SU-DHL-6 (cell line): Measurements from ENCODE around the gene WWC1.

Experiments
- H2AFZ ChIP-seq: fragments of 200-600 bp; sonication (generic); 2 replicates; pipeline ENCODE4 v1.6.1; 2014; ENCODE audit warnings: low read depth, mild to moderate bottlenecking, moderate library complexity, mixed read lengths, antibody characterized with exemption, low read length; ENCODE audit not compliant: severe bottlenecking
- H3F3A ChIP-seq: fragments of 200-600 bp; shearing (Covaris generic); 2 replicates; pipeline ENCODE4 v1.6.0; 2016; ENCODE audit warnings: antibody characterized with exemption, mild to moderate bottlenecking; ENCODE audit not compliant: insufficient read depth
- H3K27ac ChIP-seq: fragments of 200-600 bp; sonication (generic); 2 replicates; pipeline ENCODE4 v1.5.1; 2016; ENCODE audit warnings: low read depth, mild to moderate bottlenecking, low read length, moderate library complexity, mixed read lengths
- H3K27me3 ChIP-seq: fragments of 200-600 bp; sonication (generic), shearing (Covaris generic); 2 replicates; pipeline ENCODE4 v1.6.0; 2014; ENCODE audit warnings: mild to moderate bottlenecking, low read length
- H3K36me3 ChIP-seq: fragments of 200-600 bp; sonication (generic); 2 replicates; pipeline ENCODE4 v1.6.1; 2014; ENCODE audit warnings: mild to moderate bottlenecking, low read length, mixed read lengths
- H3K4me2 ChIP-seq: fragments of 300-600, 200-600 bp; shearing (Covaris generic), sonication (generic); 2 replicates; pipeline ENCODE4 v1.6.0; 2014; ENCODE audit warnings: low read length, low read depth, mild to moderate bottlenecking; ENCODE audit not compliant: poor library complexity, severe bottlenecking
- H3K4me3 ChIP-seq: fragments of 200-600 bp; sonication (generic); 2 replicates; pipeline ENCODE4 v1.5.1; 2014; ENCODE audit warnings: antibody characterized with exemption, low read length, mild to moderate bottlenecking, mixed read lengths; ENCODE audit not compliant: insufficient read depth, poor library complexity, severe bottlenecking
- H3K79me2 ChIP-seq: fragments of 200-600 bp; sonication (generic); 2 replicates; pipeline ENCODE4 v1.6.1; 2014; ENCODE audit warnings: mild to moderate bottlenecking, low read length, moderate library complexity; ENCODE audit not compliant: insufficient read depth
- H3K9ac ChIP-seq: fragments of 200-600 bp; sonication (generic); 2 replicates; pipeline ENCODE4 v1.7.0; 2014; ENCODE audit warnings: mild to moderate bottlenecking, low read length
- H3K9me2 ChIP-seq: fragments of 200-600 bp; sonication (generic); replicated peaks from 2 replicates; pipeline ENCODE4 v1.6.1; 2014; ENCODE audit warnings: low read length; ENCODE audit not compliant: insufficient read depth
- H3K9me3 ChIP-seq: fragments of 200-600 bp; sonication (generic); 2 replicates; pipeline ENCODE4 v1.6.1; 2014; ENCODE audit warnings: low read length, mixed read lengths; ENCODE audit not compliant: insufficient read depth
- H4K20me1 ChIP-seq: fragments of 200-600 bp; sonication (generic); 2 replicates; pipeline ENCODE4 v1.6.1; 2014; ENCODE audit warnings: low read depth, mild to moderate bottlenecking, antibody characterized with exemption, low read length, moderate library complexity, mixed read lengths
- EZH2phosphoT487 ChIP-seq: fragments of 200-600 bp; sonication (generic), shearing (Covaris generic); conservative IDR thresholded peaks from 2 replicates; pipeline ENCODE4 v1.6.1; 2018; ENCODE audit warnings: mild to moderate bottlenecking, antibody characterized with exemption, low read length, moderate library complexity, mixed read lengths
- TF ChIP-seq, protein P1 (sequence below): fragments of 200-600 bp; sonication (generic); IDR thresholded peaks from one replicate; pipeline ENCODE4 v1.5.1; 2017; ENCODE audit warnings: antibody characterized with exemption, mild to moderate bottlenecking, low read length, moderate library complexity; ENCODE audit not compliant: insufficient read depth, poor library complexity, severe bottlenecking

The WWC1 gene

DNA sequence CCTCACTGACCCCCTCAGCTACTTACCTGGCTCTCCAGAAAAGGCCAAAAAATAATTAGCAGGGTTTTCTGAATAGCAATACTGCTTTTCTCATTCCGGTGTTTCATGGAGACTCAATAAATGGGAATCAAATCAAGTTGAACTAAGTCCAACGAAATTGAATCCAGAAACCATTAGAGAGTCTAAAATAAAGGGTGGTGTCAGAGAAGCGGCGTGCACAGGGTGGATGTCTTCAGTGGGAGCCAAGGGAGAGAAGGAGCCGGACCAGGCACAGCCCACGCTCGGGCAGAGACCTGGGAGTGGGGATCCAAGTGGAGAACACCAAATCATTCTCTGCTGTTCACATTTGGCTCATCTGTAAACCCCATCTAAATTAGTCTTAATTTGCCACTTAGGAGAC lies 40.2 kb upstream of the WWC1 start:
- H3K4me3 ChIP-seq = no peak overlapping the region
- H3K9ac ChIP-seq = no peak overlapping the region
- H3K9me2 ChIP-seq = no peaks in the 10 kb centered on the region
- no peaks in the 10 kb centered on the region for H3F3A ChIP-seq
- H3K79me2 ChIP-seq = no peaks in the 10 kb centered on the region
- H3K27ac ChIP-seq = no peak overlapping the region
- TF ChIP-seq EZH2phosphoT487 = no peak
- H3K36me3 ChIP-seq = no peaks in the 10 kb centered on the region
- no peak overlapping the region for H2AFZ ChIP-seq
- H3K9me3 ChIP-seq = no peaks in the 10 kb centered on the region
- no peaks in the 10 kb centered on the region for H4K20me1 ChIP-seq
- H3K27me3 ChIP-seq = no peaks in the 10 kb centered on the region
- no peak overlapping the region for H3K4me2 ChIP-seq

DNA sequence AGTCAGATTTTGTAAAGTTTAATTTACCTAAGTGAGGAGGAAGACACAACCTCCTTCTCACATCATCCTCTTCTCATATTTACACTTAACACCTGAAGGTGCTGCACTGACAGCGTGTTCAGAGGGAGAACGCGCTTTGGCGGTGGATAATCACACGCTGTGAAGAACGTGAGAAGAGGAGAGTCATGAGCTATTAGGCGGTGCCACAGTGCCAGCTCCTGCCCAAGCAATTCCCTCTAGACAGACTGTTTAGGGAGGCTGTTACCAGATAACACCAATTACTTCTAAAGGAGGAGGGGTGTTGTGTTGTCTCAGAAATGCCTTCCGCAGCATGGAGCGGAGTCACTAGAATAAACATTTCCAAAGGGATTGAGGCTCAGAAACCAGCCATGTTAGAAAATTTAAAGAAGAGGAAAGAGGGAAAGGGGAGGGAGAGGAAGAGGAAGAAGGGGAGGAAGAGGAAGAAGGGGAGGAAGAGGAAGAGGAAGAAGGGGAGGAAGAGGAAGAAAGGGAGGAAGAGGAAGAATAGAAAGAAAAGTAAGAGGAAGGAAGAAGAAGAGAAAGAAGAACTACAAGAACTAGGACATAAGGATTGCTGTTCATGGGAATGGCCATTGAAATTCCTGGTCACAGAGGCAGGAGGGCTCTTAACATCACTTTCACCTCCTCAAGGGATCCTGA lies 37.3 kb upstream of the WWC1 start:
- no peaks in the 10 kb centered on the region for H3K36me3 ChIP-seq
- H3K9me2 ChIP-seq = no peaks in the 10 kb centered on the region
- no peaks in the 10 kb centered on the region for H4K20me1 ChIP-seq
- no peak overlapping the region for H3K4me3 ChIP-seq
- H3K9me3 ChIP-seq = no peaks in the 10 kb centered on the region
- H3K9ac ChIP-seq = no peak overlapping the region
- H3K4me2 ChIP-seq = no peak overlapping the region
- no peaks in the 10 kb centered on the region for H3K27me3 ChIP-seq
- H3K27ac ChIP-seq = no peak overlapping the region
- no peaks in the 10 kb centered on the region for H3K79me2 ChIP-seq
- H2AFZ ChIP-seq = no peak overlapping the region
- H3F3A ChIP-seq = no peaks in the 10 kb centered on the region
- no peak for TF ChIP-seq EZH2phosphoT487
- TF ChIP-seq, protein P1, sequence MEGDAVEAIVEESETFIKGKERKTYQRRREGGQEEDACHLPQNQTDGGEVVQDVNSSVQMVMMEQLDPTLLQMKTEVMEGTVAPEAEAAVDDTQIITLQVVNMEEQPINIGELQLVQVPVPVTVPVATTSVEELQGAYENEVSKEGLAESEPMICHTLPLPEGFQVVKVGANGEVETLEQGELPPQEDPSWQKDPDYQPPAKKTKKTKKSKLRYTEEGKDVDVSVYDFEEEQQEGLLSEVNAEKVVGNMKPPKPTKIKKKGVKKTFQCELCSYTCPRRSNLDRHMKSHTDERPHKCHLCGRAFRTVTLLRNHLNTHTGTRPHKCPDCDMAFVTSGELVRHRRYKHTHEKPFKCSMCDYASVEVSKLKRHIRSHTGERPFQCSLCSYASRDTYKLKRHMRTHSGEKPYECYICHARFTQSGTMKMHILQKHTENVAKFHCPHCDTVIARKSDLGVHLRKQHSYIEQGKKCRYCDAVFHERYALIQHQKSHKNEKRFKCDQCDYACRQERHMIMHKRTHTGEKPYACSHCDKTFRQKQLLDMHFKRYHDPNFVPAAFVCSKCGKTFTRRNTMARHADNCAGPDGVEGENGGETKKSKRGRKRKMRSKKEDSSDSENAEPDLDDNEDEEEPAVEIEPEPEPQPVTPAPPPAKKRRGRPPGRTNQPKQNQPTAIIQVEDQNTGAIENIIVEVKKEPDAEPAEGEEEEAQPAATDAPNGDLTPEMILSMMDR = no peak

DNA sequence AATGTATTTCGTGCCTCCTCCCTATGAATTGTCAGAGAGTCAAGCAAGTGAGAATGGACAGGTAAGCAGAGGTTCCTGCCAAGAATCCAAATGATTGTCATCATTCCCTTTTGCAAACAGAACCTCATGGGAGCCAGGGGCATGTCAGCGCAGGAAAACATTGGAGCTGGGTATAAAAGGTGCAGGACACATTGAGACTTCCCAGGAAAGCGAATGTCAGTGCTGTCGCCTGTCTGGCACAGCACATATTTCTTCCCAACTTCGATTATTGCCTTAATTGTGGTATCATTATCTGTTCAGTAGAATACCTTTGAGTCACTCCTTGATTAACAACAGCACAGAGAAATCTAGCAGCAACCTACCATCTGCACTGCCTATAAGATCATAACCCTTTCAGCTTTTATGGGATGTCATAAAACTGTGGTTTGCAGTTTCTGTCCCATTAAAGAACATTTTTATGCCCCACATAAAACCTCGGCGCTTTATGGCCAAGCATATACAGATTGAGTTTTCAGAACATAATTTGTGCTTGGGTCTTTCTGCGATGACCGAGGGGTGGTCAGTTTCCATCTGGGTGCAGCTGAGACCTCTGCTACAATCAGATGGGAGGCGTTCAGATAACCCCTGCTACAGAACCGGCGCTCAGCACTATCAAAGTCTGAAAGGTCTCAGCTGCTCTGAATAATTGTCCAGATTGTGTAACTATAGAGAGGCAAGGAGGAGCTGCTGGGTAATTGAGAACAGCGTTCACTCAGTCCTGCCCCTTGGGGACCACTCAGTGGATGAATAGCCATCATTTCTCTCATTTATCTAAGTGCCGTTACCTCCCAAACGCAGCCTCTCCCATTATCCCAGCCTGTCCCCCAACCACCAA lies 30.9 kb upstream of the WWC1 start:
- H3F3A ChIP-seq = no peaks in the 10 kb centered on the region
- no peaks in the 10 kb centered on the region for H3K27me3 ChIP-seq
- no peak overlapping the region for H3K4me3 ChIP-seq
- H3K9ac ChIP-seq = no peak overlapping the region
- no peaks in the 10 kb centered on the region for H3K9me2 ChIP-seq
- H2AFZ ChIP-seq = no peak overlapping the region
- no peaks in the 10 kb centered on the region for H3K79me2 ChIP-seq
- H3K36me3 ChIP-seq = no peaks in the 10 kb centered on the region
- no peak overlapping the region for H3K4me2 ChIP-seq
- no peak for TF ChIP-seq EZH2phosphoT487
- TF ChIP-seq, protein P1 = no peak
- H3K27ac ChIP-seq = no peak overlapping the region
- no peaks in the 10 kb centered on the region for H3K9me3 ChIP-seq
- H4K20me1 ChIP-seq = no peaks in the 10 kb centered on the region

DNA sequence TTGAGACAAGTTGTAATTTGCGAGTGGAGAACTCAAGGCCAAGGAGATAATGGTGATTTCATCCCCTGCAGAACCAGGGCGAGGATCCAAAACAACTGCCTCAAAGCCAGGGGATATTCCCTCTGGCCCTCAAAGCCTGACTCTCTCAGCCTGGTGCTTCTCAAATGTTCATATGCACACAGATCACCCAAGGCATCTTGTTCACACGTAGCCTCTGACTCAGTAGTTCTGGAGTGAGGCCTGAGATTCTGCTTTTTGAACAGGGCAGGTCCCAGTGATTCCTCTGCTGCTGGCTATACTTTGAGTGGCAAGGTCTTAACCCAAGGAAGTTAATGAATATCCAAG lies 30.2 kb upstream of the WWC1 start:
- Histone ChIP-seq H3F3A (no peaks in the 10 kb centered on the region), H3K27ac (no peak overlapping the region), H3K4me3 (no peak overlapping the region), H3K27me3 (no peaks in the 10 kb centered on the region), H3K9me3 (no peaks in the 10 kb centered on the region), H3K79me2 (no peaks in the 10 kb centered on the region), H2AFZ (no peak overlapping the region), H3K9me2 (no peaks in the 10 kb centered on the region), H3K36me3 (no peaks in the 10 kb centered on the region), H4K20me1 (no peaks in the 10 kb centered on the region), H3K4me2 (no peak overlapping the region), H3K9ac (no peak overlapping the region)
- TF ChIP-seq, protein P1 = no peak
- no peak for TF ChIP-seq EZH2phosphoT487
